ENCODE results near the gene DIDO1. TPM values are rescaled to one million over a fixed set of nuclear protein-coding genes. Genes with fewer than 3 reads are reported as not detected.

The DIDO1 gene
- total RNA-seq, 1 donor from 2014 or later = 75.8 TPM

GRCh38 chr20:62911701-62912280, 14.5 kb downstream of the DIDO1 start:
- DNase-seq (ENCODE audit: low spot score) = no peak

- no peak for DNase-seq (ENCODE audit: low spot score)
Observed at GRCh38 chr20:62910777-62911497, 15.4 kb downstream of the DIDO1 start.

GRCh38 chr20:62910217-62910766, 16.0 kb downstream of the DIDO1 start:
- DNase-seq (ENCODE audit: low spot score) = no peak

GRCh38 chr20:62908971-62909791, 17.1 kb downstream of the DIDO1 start:
- DNase-seq (ENCODE audit: low spot score) = no peak

GRCh38 chr20:62907384-62908317, 18.7 kb downstream of the DIDO1 start:
- DNase-seq (ENCODE audit: low spot score) = no peak

- no peak for DNase-seq (ENCODE audit: low spot score)
Observed at GRCh38 chr20:62906647-62907375, 19.5 kb downstream of the DIDO1 start.

GRCh38 chr20:62906209-62906608, 20.1 kb downstream of the DIDO1 start:
- DNase-seq (ENCODE audit: low spot score) = no peak

GRCh38 chr20:62905536-62906117, 20.7 kb downstream of the DIDO1 start:
- DNase-seq (ENCODE audit: low spot score) = no peak

- DNase-seq (ENCODE audit: low spot score) = no peak
Observed at GRCh38 chr20:62902926-62903615, 23.2 kb downstream of the DIDO1 start.

- DNase-seq (ENCODE audit: low spot score) = no peak
Observed at GRCh38 chr20:62901891-62902290, 24.4 kb downstream of the DIDO1 start.

GRCh38 chr20:62900692-62901584, 25.4 kb downstream of the DIDO1 start:
- DNase-seq (ENCODE audit: low spot score) = no peak

- peak; percentile 87 for DNase-seq (ENCODE audit: low spot score)
Observed at GRCh38 chr20:62900052-62900691, 26.1 kb downstream of the DIDO1 start.

- no peak for DNase-seq (ENCODE audit: low spot score)
Observed at GRCh38 chr20:62899633-62900051, 26.7 kb downstream of the DIDO1 start.

GRCh38 chr20:62898970-62899632, 27.2 kb downstream of the DIDO1 start:
- no peak for DNase-seq (ENCODE audit: low spot score)

GRCh38 chr20:62898093-62898964, 28.0 kb downstream of the DIDO1 start:
- no peak for DNase-seq (ENCODE audit: low spot score)

- DNase-seq (ENCODE audit: low spot score) = no peak
Observed at GRCh38 chr20:62897666-62898065, 28.6 kb downstream of the DIDO1 start.
